Duodenal mucosa (tissue), 2 donors: ENCODE measurements around the gene CACNA1D.

Source experiments
- H3K27ac ChIP-seq: one replicate; pipeline ENCODE4 v1.7.0; 2013; ENCODE audit warnings: low read depth, low read length
- H3K27me3 ChIP-seq, 2 donors: one replicate each; pipeline ENCODE4 v1.7.0; 2013; ENCODE audit warnings: low read length in 2 of 2, control low read depth in 1 of 2; ENCODE audit not compliant: insufficient read depth in 2 of 2, control insufficient read depth in 1 of 2
- H3K36me3 ChIP-seq, 2 donors: one replicate each; pipeline ENCODE4 v1.7.0; 2013; ENCODE audit warnings: low read length in 2 of 2, control low read depth in 1 of 2; ENCODE audit not compliant: insufficient read depth in 2 of 2, control insufficient read depth in 1 of 2
- H3K4me1 ChIP-seq, 2 donors: one replicate each; pipeline ENCODE4 v1.7.0; 2013; ENCODE audit warnings: low read length in 2 of 2, control low read depth in 1 of 2; ENCODE audit not compliant: insufficient read depth in 2 of 2, control insufficient read depth in 1 of 2
- H3K4me3 ChIP-seq, 2 donors: one replicate each; pipeline ENCODE4 v1.7.0; 2013; ENCODE audit warnings: low read length in 2 of 2, low read depth in 1 of 2
- H3K9ac ChIP-seq, 2 donors: one replicate each; pipeline ENCODE4 v1.7.0; 2013; ENCODE audit warnings: low read length in 2 of 2, low read depth in 1 of 2
- H3K9me3 ChIP-seq, 2 donors: one replicate each; pipeline ENCODE4 v1.7.0; 2013; ENCODE audit warnings: low read length in 2 of 2, control low read depth in 1 of 2; ENCODE audit not compliant: control insufficient read depth in 1 of 2

CACNA1D gene

DNA sequence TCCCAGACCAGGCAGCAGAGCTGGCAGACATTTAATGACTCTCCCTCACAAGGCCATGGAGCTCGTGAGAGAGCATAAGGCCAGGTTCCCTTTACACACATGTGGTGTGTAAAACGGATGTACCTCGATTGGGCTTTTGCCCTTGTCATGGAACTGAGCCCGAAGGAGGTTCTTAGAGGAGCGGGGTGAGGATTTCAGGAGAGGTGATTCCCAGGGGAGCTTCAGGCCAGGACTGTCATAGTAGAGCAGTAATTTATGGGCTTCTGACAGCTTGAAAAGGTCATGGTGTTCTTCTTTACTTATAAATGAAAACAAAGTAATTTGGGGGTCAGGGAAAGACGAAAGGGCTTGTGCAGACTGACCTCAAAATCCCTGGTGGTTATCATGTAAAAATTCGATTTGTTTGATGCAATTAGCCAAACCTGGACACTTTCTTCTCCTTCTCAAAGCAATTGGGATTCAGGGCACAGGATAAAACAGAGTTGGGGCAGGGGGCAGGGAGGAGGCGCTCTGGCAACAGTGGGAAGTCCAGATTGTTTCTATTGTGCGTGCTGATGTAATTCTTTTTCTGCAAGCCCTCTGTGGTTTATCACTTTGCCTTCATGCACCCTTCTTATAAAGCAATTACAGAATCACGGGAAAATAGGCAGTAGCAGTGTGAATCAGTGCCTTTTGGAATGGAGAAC lies 51.0 kb downstream of the CACNA1D start:
- H3K4me3 ChIP-seq: no peak overlapping the region
- no peaks in the 10 kb centered on the region for H3K36me3 ChIP-seq
- no peaks in the 10 kb centered on the region for H3K4me1 ChIP-seq
- peaks cover 0 to 4% of the 10 kb centered on the region in 2 donors for H3K27me3 ChIP-seq
- H3K27ac ChIP-seq: no peak overlapping the region
- no peak overlapping the region for H3K9ac ChIP-seq
- H3K9me3 ChIP-seq: no peaks in the 10 kb centered on the region

DNA sequence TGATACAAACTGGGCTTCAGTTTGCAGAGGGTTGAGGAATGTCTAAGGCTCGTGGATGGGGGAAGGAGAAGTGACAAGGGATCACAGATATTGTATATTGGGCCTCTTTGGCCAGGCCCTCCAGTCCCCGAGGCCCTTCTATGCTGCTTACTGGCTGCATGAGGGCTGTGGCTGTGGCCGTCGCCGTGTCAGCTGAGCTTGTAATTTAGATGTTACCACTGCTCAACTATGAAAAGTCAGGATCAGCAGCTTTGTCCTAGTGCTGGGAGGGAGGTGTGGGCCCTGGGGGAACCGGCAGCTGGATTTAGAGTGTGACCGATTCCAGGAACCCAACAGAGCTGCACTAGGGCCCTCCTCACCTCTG lies 51.6 kb downstream of the CACNA1D start:
- Histone ChIP-seq H3K9ac (no peak overlapping the region), H3K27ac (no peak overlapping the region)

GRCh38 chr3:53547327-53547726 lies 52.9 kb downstream of the CACNA1D start:
- H3K27ac ChIP-seq: no peak overlapping the region
- no peaks in the 10 kb centered on the region for H3K9me3 ChIP-seq
- H3K9ac ChIP-seq: no peak overlapping the region
- no peaks in the 10 kb centered on the region for H3K27me3 ChIP-seq
- H3K36me3 ChIP-seq: no peaks in the 10 kb centered on the region
- no peak overlapping the region for H3K4me3 ChIP-seq
- peaks cover 0 to 5% of the 10 kb centered on the region in 2 donors for H3K4me1 ChIP-seq

More for the DNA sequence above, 51.6 kb downstream of the CACNA1D start:
- peaks cover 0 to 4% of the 10 kb centered on the region in 2 donors for H3K27me3 ChIP-seq
- no peaks in the 10 kb centered on the region for H3K4me1 ChIP-seq
- H3K36me3 ChIP-seq: no peaks in the 10 kb centered on the region
- no peaks in the 10 kb centered on the region for H3K9me3 ChIP-seq
- H3K4me3 ChIP-seq: no peak overlapping the region

GRCh38 chr3:53550005-53550620 lies 55.7 kb downstream of the CACNA1D start:
- Histone ChIP-seq H3K27ac (no peak overlapping the region), H3K9me3 (no peaks in the 10 kb centered on the region)

DNA sequence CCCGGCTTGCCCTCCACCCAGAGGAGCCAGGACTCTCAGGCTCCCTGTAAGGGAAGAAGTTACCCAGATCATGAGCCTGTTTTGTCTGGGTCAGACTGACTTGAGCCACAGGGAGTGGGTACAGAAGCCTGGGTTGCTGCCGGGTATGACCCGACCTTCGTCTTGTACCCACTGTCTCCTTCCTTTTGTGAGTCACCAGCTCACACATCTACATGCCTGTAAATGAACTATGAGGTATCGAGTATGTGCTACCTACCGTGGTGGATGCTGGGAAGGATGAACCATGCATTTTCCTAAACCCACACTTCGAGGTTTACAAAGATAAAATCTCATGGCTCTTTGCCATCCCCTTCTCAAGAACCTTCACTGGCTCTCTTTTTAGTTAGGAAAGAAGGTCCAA lies 56.9 kb downstream of the CACNA1D start:
- H3K4me3 ChIP-seq: no peak overlapping the region
- no peaks in the 10 kb centered on the region for H3K27me3 ChIP-seq
- H3K4me1 ChIP-seq: peaks cover 0 to 5% of the 10 kb centered on the region in 2 donors
- no peak overlapping the region for H3K9ac ChIP-seq
- H3K9me3 ChIP-seq: no peaks in the 10 kb centered on the region
- H3K36me3 ChIP-seq: no peaks in the 10 kb centered on the region
- no peak overlapping the region for H3K27ac ChIP-seq

More at GRCh38 chr3:53550005-53550620, 55.7 kb downstream of the CACNA1D start:
- Histone ChIP-seq H3K4me1 (peaks cover 0 to 5% of the 10 kb centered on the region in 2 donors), H3K9ac (no peak overlapping the region), H3K4me3 (no peak overlapping the region), H3K27me3 (no peaks in the 10 kb centered on the region), H3K36me3 (no peaks in the 10 kb centered on the region)

GRCh38 chr3:53552730-53553129 lies 58.3 kb downstream of the CACNA1D start:
- Histone ChIP-seq H3K27ac (no peak overlapping the region), H3K9me3 (no peaks in the 10 kb centered on the region)

GRCh38 chr3:53553200-53553599 lies 58.8 kb downstream of the CACNA1D start:
- no peaks in the 10 kb centered on the region for H3K27me3 ChIP-seq
- H3K27ac ChIP-seq: no peak overlapping the region
- no peaks in the 10 kb centered on the region for H3K9me3 ChIP-seq
- peaks cover 0 to 5% of the 10 kb centered on the region in 2 donors for H3K4me1 ChIP-seq
- no peak overlapping the region for H3K9ac ChIP-seq
- H3K36me3 ChIP-seq: no peaks in the 10 kb centered on the region
- H3K4me3 ChIP-seq: no peak overlapping the region

More at GRCh38 chr3:53552730-53553129, 58.3 kb downstream of the CACNA1D start:
- no peaks in the 10 kb centered on the region for H3K27me3 ChIP-seq
- peaks cover 0 to 5% of the 10 kb centered on the region in 2 donors for H3K4me1 ChIP-seq
- no peak overlapping the region for H3K9ac ChIP-seq
- H3K36me3 ChIP-seq: no peaks in the 10 kb centered on the region
- H3K4me3 ChIP-seq: no peak overlapping the region

GRCh38 chr3:53554559-53555067 lies 60.2 kb downstream of the CACNA1D start:
- Histone ChIP-seq H3K9ac (no peak overlapping the region), H3K4me1 (peaks cover 0 to 5% of the 10 kb centered on the region in 2 donors), H3K27me3 (no peaks in the 10 kb centered on the region), H3K4me3 (no peak overlapping the region), H3K27ac (no peak overlapping the region), H3K9me3 (no peaks in the 10 kb centered on the region), H3K36me3 (no peaks in the 10 kb centered on the region)

DNA sequence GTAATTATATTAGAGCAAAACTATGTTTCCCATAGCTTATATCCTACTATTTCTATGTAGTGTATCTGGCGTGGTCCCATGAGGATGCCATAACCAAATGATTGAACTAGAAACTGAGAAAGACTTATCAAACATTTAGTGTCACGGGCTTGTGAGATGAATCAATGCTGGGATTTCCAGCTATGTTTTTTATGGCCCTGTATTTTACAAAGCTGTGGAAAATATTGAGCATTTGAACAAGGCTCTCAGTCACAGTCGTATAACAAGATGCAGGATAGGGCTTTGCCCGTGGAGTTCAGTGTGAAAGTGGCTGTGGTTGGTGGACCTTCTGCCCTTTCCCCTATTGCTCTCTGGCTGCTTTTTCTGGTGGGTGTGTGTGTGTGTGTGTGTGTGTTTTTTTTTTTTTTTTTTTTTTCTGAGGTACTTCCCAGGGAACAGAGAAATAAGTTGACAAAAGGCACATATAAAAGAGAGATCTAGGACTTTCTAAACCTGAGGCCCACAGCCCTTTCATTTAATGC lies 60.7 kb downstream of the CACNA1D start:
- Histone ChIP-seq H3K9me3 (no peaks in the 10 kb centered on the region), H3K9ac (no peak overlapping the region), H3K27ac (no peak overlapping the region), H3K4me1 (peaks cover 0 to 5% of the 10 kb centered on the region in 2 donors), H3K4me3 (no peak overlapping the region), H3K27me3 (no peaks in the 10 kb centered on the region), H3K36me3 (no peaks in the 10 kb centered on the region)

DNA sequence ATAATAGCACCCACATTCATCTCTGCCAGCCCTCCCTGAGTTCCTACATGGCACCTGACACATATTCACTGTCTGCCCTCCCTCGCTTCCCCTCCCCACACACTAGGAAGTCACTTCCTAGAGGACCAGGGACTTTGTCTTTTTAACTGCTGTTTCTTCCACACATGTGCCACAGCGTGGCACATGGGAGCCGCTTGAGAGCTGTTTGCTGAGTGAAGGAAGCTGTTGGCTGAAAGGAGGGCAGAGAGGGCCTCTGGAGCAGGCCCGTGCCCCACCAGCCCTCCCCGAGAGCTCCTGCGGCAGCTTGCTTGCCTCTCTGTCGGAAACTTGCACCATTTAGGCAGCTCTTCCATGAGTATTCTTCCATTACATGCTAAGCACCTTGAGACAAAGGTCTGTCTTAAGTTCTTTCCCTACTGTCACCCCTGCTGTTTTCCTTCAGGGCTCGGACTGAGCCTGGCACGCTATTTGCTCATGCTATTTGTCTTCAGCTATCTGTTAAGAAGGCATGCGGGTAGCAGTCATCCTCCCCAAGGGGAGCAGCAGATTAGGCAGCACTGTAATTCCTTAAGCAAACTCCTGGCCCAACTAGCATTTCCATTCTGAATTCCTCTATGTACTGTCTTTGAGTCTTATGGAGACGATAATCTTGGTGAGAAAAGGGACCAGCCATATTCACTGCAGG lies 72.2 kb downstream of the CACNA1D start:
- Histone ChIP-seq H3K9ac (no peak overlapping the region), H3K27me3 (no peaks in the 10 kb centered on the region), H3K36me3 (peaks cover 0 to 3% of the 10 kb centered on the region in 2 donors), H3K4me3 (no peak overlapping the region), H3K9me3 (no peaks in the 10 kb centered on the region), H3K4me1 (no peaks in the 10 kb centered on the region), H3K27ac (no peak overlapping the region)
